GM12878 (cell line): ENCODE data around the gene SHB. TPM values are rescaled to one million over a fixed set of nuclear protein-coding genes. Genes with fewer than 3 reads are reported as not detected.

Experiments
- ATAC-seq: fragments of 200-7000 bp; cut with Tn5 transposase; 3 replicates; pipeline ENCODE4 v1.9.1; 2020; ENCODE audit warnings: mild to moderate bottlenecking, moderate library complexity
- BruUV-seq: library from RNA; stranded (reverse); fragments of 400-500 nt; replicated peaks from 2 replicates; lab custom pipeline; 2021; lab: Mats Ljungman, UMichigan
- CTCF ChIA-PET: fragments of 300-600 bp; sonication (Branson Sonifier 250); formaldehyde crosslinking; extraction: SDS; loops from one replicate; lab custom pipeline; 2021; ENCODE audit warnings: inconsistent platforms; lab: Yijun Ruan, JAX
- POLR2A ChIA-PET: fragments of 350-600 bp; formaldehyde crosslinking; extraction: SDS; loops from one replicate; lab custom pipeline; 2021; ENCODE audit warnings: inconsistent platforms; lab: Charles Lee
- RAD21 ChIA-PET: fragments of 300-600 bp; sonication (Branson Sonifier 250); formaldehyde crosslinking; loops from one replicate; lab custom pipeline; 2023; ENCODE audit warnings: antibody characterized with exemption; ENCODE audit not compliant: unreplicated experiment; lab: Charles Lee
- SMC1A ChIA-PET: fragments of 300-600 bp; sonication (Branson Sonifier 250); formaldehyde crosslinking; loops from one replicate; lab custom pipeline; 2023; ENCODE audit not compliant: unreplicated experiment, uncharacterized antibody; lab: Charles Lee
- DNase-seq: peaks from one replicate; pipeline ENCODE4 v3.0.0-alpha.2; 2011; ENCODE audit warnings: low read depth, low spot score
- FAIRE-seq: peaks from 3 replicates; lab custom pipeline; 2011; peaks lifted over from hg19 to GRCh38; lab: Jason Lieb, UNC
- H2AFZ ChIP-seq: 2 replicates; pipeline ENCODE4 v1.6.0; 2011; ENCODE audit warnings: low read depth, low read length, control low read depth; ENCODE audit not compliant: control insufficient read depth
- H3K27ac ChIP-seq: 2 replicates; pipeline ENCODE4 v1.5.1; 2011; ENCODE audit warnings: control low read depth; ENCODE audit not compliant: control insufficient read depth, insufficient read depth
- H3K27me3 ChIP-seq, 2 experiments: replicated peaks in 1 of 2; 2 replicates each; pipeline versions ENCODE4 v1.6.0 to v1.6.1; 2011; ENCODE audit warnings: low read length in 1 of 2; ENCODE audit not compliant: control insufficient read depth in 2 of 2, insufficient read depth in 2 of 2
- H3K36me3 ChIP-seq, 2 experiments: 2 replicates each; pipeline ENCODE4 v1.5.1; 2011; ENCODE audit warnings: low read length in 1 of 2; ENCODE audit not compliant: control insufficient read depth in 2 of 2, insufficient read depth in 2 of 2
- H3K4me1 ChIP-seq: 2 replicates; pipeline ENCODE4 v1.6.1; 2011; ENCODE audit warnings: mild to moderate bottlenecking, low read length, moderate library complexity, mixed read lengths; ENCODE audit not compliant: control insufficient read depth, insufficient read depth
- H3K4me2 ChIP-seq: 2 replicates; pipeline ENCODE4 v1.6.0; 2011; ENCODE audit warnings: control low read depth; ENCODE audit not compliant: control insufficient read depth, insufficient read depth
- H3K4me3 ChIP-seq: fragments of 200-600 bp; sonication (generic); 2 replicates; pipeline ENCODE4 v1.5.1; 2016
- H3K79me2 ChIP-seq: 2 replicates; pipeline ENCODE4 v1.6.0; 2011; ENCODE audit warnings: low read length; ENCODE audit not compliant: control insufficient read depth, insufficient read depth
- H3K9ac ChIP-seq: 2 replicates; pipeline ENCODE4 v1.8.0; 2011; ENCODE audit warnings: low read length, control low read depth, mixed read lengths; ENCODE audit not compliant: control insufficient read depth, insufficient read depth
- H3K9me3 ChIP-seq: replicated peaks from 3 replicates; pipeline ENCODE4 v1.5.1; 2011; ENCODE audit warnings: mild to moderate bottlenecking, low read length; ENCODE audit not compliant: control insufficient read depth, insufficient read depth
- H4K20me1 ChIP-seq: 2 replicates; pipeline ENCODE4 v1.6.0; 2011; ENCODE audit not compliant: control insufficient read depth, insufficient read depth
- CBX3 ChIP-seq: fragments of 200-600 bp; sonication (generic); IDR thresholded peaks from 2 replicates; pipeline ENCODE4 v1.6.1; 2016; ENCODE audit warnings: low read depth, borderline replicate concordance
- CBX5 ChIP-seq: sonication (generic); IDR thresholded peaks from 2 replicates; pipeline ENCODE4 v1.6.1; 2016; ENCODE audit warnings: low read depth, moderate library complexity, mild to moderate bottlenecking, inconsistent platforms
- IKZF2 ChIP-seq, 2 experiments: fragments of 450-650 bp; IDR thresholded peaks; 2 replicates each; pipeline ENCODE4 v1.6.1; 2017; ENCODE audit warnings: mild to moderate bottlenecking in 2 of 2, moderate library complexity in 2 of 2
- IRF4 ChIP-seq: IDR thresholded peaks from 2 replicates; pipeline ENCODE4 v1.6.1; 2011; ENCODE audit warnings: low read depth, low read length
- NFYA ChIP-seq: IDR thresholded peaks from 2 replicates; pipeline ENCODE4 v1.6.1; 2011; ENCODE audit warnings: low read depth, mild to moderate bottlenecking, low read length, improper control_type of control experiment, borderline replicate concordance
- NR2F1 ChIP-seq: fragments of 450-650 bp; conservative IDR thresholded peaks from 2 replicates; pipeline ENCODE4 v1.6.1; 2017; ENCODE audit warnings: mild to moderate bottlenecking
- POLR2A ChIP-seq: IDR thresholded peaks from 2 replicates; pipeline ENCODE4 v1.6.1; 2011; ENCODE audit warnings: low read depth, mild to moderate bottlenecking, low read length
- TCF3 ChIP-seq: IDR thresholded peaks from 2 replicates; pipeline ENCODE4 v1.6.1; 2012; ENCODE audit warnings: low read depth, mild to moderate bottlenecking, low read length, borderline replicate concordance; ENCODE audit not compliant: insufficient read depth
- TCF7 ChIP-seq: IDR thresholded peaks from 2 replicates; pipeline ENCODE4 v1.6.1; 2014; ENCODE audit warnings: antibody characterized with exemption, borderline replicate concordance
- in situ Hi-C: fragments of 300-500 bp; cut with MboI; formaldehyde crosslinking; loops from 9 replicates; pipeline ENCODE4 v1.14.3; 2018; ENCODE audit warnings: mixed read lengths
- intact Hi-C: fragments of 100-400 bp; cut with micrococcal nuclease; formaldehyde crosslinking; loops from one replicate; pipeline ENCODE4 v1.14.2; 2022; ENCODE audit not compliant: unreplicated experiment
- polyA plus RNA-seq, 11 experiments: library from polyadenylated mRNA; depleted of rRNA in 4 of 11; unstranded in 6 of 11; stranded (reverse) in 5 of 11; fragments of >200 nt; fragmentation: Nextera tagmentation in 4 of 11; fragmentation: Illumina TruSeq in 1 of 11; extraction: Ambion mirVana in 4 of 11; extraction: Trizol in 1 of 11; gene quantifications; 1 replicate in 1 of 11; 2 replicates in 10 of 11; pipeline versions ENCODE4 v1.2.1 to v1.2.3, GENCODE V29; 2011 to 2016; ENCODE audit warnings: inconsistent platforms in 2 of 11, missing spikeins in 2 of 11, low read depth in 1 of 11
- total RNA-seq, 4 experiments: library from RNA; depleted of rRNA in 3 of 4; stranded (reverse); fragments of >200 nt in 3 of 4; fragmentation: Illumina TruSeq in 1 of 4; extraction: Trizol in 1 of 4; gene quantifications; 2 replicates each; pipeline versions ENCODE4 v1.2.1 to v1.2.3, GENCODE V29; 2013 to 2021
- TF ChIP-seq, protein P1 (sequence below): fragments of 450-650 bp; IDR thresholded peaks from 2 replicates; pipeline ENCODE4 v1.6.1; 2017; ENCODE audit warnings: mild to moderate bottlenecking, low read depth, inconsistent platforms; ENCODE audit not compliant: poor library complexity, severe bottlenecking
- TF ChIP-seq, protein P2 (sequence below): fragments of 450-650 bp; IDR thresholded peaks from 2 replicates; pipeline ENCODE4 v1.6.1; 2018; ENCODE audit warnings: mild to moderate bottlenecking, low read depth, moderate library complexity; ENCODE audit not compliant: partially characterized antibody

SHB gene
- total and polyA plus RNA-seq, 10 of the 15 experiments (the other 5 are each of a cell fraction or from before 2014, with no cell fraction given): 0.29 to 6.2 (median 1.3) TPM

DNA sequence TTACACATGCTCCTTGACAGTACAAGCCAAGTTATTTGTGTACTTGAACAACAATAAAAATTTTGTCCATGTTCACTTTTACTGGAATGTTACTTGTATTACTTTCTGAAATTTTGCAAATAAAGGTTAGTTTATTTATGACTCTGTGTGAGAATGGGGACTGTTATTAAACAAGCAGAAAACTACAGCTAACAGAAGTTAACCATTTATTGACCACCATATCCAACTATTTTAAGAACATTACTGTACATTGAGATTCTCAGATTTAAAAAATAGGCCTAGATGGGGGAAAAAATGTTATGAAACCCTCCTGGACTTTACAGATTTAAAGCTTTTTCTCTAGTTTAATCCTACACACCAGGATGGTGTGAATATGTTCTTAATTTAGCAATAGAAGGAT, 166.9 kb downstream of the SHB start:
- BruUV-seq: no TSS peak
- peak overlapping the region; percentile 80; the same call in 1 of the 2 replicates for H3K9ac ChIP-seq
- no peak for DNase-seq
- no peaks in the 10 kb centered on the region; a peak in 3 of 4 replicates for H3K36me3 ChIP-seq
- H4K20me1 ChIP-seq: no peaks in the 10 kb centered on the region
- RAD21 ChIA-PET: interaction anchor here (1.1 to 2.3 kb wide), 11 partner anchors 11 to 906 kb away, joined by 3 to 11 read pairs (median 5); partner anchors contain the start of gene EXOSC3
- H3K9me3 ChIP-seq: no peaks in the 10 kb centered on the region
- in situ Hi-C loops (loop anchor here (25.0 kb wide), 1 partner anchor 785 kb away; no protein-coding TSS in a partner anchor), intact Hi-C loops (loop anchor here (5.0 to 10.0 kb wide), 3 partner anchors 100 to 420 kb away; partner anchors contain the start of genes DCAF10 and TOMM5)
- peak overlapping the region; percentile 30; the same call in 1 of the 2 replicates for H3K4me3 ChIP-seq
- H3K27ac ChIP-seq: peak overlapping the region; percentile 76; the same call in 1 of the 2 replicates
- no peak overlapping the region for H2AFZ ChIP-seq
- ATAC-seq: no peak
- FAIRE-seq: no peak
- H3K4me2 ChIP-seq: peak overlapping the region; percentile 93
- SMC1A ChIA-PET: interaction anchor here (0.6 to 4.6 kb wide), 21 partner anchors 11 to 427 kb away, joined by 3 to 24 read pairs (median 3); no protein-coding TSS in a partner anchor
- TF ChIP-seq IKZF2 (IDR thresholded peaks at IDR 0.05): no peak
- TF ChIP-seq NR2F1: no peak
- TF ChIP-seq NFYA: no peak
- TF ChIP-seq, protein P1, sequence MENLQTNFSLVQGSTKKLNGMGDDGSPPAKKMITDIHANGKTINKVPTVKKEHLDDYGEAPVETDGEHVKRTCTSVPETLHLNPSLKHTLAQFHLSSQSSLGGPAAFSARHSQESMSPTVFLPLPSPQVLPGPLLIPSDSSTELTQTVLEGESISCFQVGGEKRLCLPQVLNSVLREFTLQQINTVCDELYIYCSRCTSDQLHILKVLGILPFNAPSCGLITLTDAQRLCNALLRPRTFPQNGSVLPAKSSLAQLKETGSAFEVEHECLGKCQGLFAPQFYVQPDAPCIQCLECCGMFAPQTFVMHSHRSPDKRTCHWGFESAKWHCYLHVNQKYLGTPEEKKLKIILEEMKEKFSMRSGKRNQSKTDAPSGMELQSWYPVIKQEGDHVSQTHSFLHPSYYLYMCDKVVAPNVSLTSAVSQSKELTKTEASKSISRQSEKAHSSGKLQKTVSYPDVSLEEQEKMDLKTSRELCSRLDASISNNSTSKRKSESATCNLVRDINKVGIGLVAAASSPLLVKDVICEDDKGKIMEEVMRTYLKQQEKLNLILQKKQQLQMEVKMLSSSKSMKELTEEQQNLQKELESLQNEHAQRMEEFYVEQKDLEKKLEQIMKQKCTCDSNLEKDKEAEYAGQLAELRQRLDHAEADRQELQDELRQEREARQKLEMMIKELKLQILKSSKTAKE: no peak
- TF ChIP-seq CBX3: no peak
- TF ChIP-seq CBX5: no peak
- no peak for TF ChIP-seq IRF4
- TF ChIP-seq TCF7: no peak
- TF ChIP-seq, protein P2, sequence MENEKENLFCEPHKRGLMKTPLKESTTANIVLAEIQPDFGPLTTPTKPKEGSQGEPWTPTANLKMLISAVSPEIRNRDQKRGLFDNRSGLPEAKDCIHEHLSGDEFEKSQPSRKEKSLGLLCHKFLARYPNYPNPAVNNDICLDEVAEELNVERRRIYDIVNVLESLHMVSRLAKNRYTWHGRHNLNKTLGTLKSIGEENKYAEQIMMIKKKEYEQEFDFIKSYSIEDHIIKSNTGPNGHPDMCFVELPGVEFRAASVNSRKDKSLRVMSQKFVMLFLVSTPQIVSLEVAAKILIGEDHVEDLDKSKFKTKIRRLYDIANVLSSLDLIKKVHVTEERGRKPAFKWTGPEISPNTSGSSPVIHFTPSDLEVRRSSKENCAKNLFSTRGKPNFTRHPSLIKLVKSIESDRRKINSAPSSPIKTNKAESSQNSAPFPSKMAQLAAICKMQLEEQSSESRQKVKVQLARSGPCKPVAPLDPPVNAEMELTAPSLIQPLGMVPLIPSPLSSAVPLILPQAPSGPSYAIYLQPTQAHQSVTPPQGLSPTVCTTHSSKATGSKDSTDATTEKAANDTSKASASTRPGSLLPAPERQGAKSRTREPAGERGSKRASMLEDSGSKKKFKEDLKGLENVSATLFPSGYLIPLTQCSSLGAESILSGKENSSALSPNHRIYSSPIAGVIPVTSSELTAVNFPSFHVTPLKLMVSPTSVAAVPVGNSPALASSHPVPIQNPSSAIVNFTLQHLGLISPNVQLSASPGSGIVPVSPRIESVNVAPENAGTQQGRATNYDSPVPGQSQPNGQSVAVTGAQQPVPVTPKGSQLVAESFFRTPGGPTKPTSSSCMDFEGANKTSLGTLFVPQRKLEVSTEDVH: no peak
- TF ChIP-seq TCF3: no peak
- no peak for TF ChIP-seq POLR2A
- CTCF ChIA-PET: interaction anchor here (0.6 to 2.6 kb wide), 16 partner anchors 9 to 499 kb away, joined by 3 to 15 read pairs (median 5); partner anchors contain the start of gene POLR1E
- peaks cover 10% of the 10 kb centered on the region for H3K4me1 ChIP-seq
- peaks cover 25% of the 10 kb centered on the region for H3K79me2 ChIP-seq
- H3K27me3 ChIP-seq: no peaks in the 10 kb centered on the region
- POLR2A ChIA-PET: interaction anchor here (0.9 to 1.6 kb wide), 2 partner anchors 65 to 117 kb away, joined by 3 to 4 read pairs; partner anchors contain the start of gene EXOSC3
